Stimulated activated CD4-positive, alpha-beta T cell treated with anti-CD3 and anti-CD28 coated beads, Interleukin-1b, Interleukin-23, amount 100 ng/mL, for 48 hours (primary cell): Measurements from ENCODE around the gene ZNF284.
A peak's percentile ranks its signal among the peaks of the same experiment; 100 is the strongest.

Source experiments
- DNase-seq: peaks from one replicate; pipeline ENCODE4 v3.0.0-alpha.2; 2020

The ZNF284 gene

DNA sequence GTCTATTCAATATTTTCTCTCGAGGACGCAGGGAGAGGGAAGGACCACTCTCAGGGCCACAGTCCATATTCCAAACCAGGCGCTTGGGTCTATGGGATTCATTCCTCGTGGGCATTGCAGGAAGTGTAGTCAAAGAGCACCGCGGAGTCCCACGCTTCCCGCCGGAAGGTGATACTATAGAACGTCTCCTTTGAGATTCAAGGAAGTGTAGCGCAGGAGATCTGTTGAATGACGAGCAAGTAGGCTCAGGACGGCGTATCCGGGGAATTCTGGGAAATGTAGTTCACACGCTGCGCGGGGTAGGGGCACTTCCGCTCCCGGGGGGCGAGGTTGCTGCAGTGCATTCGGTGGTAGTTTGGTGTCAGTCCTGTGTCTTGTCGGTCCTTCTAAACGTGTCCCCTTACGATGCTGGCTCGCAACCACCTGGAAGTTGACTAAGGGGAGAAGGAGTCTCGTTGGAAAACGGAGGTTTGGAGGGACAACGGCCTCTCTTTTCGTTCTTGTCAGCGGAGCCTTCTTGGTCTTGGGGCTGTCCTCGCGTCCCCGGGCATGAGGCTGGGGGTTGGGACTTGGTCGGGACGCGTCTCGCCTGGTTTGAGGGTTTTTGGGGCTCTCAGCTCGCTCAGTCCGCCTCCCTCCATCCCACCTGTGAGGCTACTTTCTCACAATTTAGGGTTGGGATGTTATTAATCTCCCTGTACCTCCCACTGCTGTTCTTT, at the start of gene ZNF284:
Gene ZNF284 (plus strand): TSS at position 336 of the 719 bp plus-strand sequence. CDS start 4,231 bp downstream, outside the sequence.
- peak; percentile 82 for DNase-seq

DNA sequence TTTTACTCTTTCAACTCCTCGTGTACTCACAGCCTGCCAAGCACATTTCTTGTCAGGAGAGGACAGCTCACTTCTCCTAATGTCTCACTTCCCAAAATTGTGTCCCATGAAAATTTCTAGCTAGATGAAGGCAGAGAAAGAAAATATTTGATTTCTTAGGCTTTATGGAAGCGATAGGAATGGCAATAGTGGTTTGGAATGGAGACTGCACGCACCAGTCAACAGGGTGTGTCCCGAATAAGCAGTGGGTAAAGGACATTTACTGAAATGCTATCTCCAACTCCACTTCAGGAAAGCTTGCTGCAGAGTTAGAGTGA, 47.1 kb upstream of the ZNF284 start:
- no peak for DNase-seq

DNA sequence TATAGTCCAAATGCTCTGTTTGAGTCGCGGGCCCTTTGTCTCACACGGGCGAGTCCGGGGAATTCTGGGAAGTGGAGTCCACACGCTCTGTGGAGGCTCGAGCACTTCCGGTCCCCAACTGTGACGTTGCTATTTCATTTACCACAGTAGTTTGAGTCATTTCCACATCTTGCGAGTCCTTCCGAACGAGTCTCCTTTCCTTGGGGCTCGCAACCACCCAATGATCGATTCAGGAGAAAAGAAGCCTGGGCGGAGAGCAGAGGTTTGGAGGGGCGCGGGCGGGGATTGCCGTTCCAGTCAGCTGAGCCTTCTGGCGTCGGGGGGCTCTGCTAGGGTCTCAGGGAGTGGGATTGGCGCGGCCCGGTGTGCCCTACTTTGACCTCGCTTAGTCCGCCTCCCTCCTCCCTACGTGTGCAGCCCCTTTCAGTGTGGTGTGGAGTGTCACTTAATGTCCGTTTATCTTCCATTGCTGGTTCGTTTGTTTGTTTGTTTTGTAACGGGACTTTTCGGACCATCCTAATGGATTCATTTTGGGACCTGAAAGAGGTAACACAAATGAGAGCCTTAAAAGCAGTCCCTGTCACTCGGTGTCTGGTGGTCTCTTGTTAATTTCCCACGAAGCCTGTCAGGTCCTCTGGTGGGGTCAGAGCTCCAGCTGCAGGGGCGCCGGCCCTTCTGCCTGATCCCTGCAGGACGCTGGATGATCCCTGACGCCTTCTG, 46.6 kb upstream of the ZNF284 start, which contains the start of gene ZNF222:
Gene ZNF222 (plus strand): TSS at position 163 of the 720 bp plus-strand sequence. CDS start 58 bp downstream, at position 221.
- peak; percentile 80 for DNase-seq

DNA sequence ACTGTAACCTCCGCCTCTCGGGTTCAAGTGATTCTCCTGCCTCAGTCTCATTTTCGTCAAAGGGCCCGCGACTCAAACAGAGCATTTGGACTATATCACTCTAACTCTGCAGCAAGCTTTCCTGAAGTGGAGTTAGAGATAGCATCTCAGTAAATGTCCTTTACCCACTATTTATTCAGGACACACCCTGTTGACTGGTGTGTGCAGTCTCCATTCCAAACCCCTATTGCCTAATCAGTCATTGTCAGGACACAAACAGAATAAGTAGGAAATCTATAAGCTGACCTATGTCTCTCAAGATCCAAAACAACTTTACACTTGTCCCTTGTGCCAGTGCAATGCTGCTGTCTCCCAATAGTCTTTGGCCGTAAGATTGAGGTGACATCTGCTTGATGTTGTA, 45.3 kb upstream of the ZNF284 start:
- DNase-seq, result no peak

DNA sequence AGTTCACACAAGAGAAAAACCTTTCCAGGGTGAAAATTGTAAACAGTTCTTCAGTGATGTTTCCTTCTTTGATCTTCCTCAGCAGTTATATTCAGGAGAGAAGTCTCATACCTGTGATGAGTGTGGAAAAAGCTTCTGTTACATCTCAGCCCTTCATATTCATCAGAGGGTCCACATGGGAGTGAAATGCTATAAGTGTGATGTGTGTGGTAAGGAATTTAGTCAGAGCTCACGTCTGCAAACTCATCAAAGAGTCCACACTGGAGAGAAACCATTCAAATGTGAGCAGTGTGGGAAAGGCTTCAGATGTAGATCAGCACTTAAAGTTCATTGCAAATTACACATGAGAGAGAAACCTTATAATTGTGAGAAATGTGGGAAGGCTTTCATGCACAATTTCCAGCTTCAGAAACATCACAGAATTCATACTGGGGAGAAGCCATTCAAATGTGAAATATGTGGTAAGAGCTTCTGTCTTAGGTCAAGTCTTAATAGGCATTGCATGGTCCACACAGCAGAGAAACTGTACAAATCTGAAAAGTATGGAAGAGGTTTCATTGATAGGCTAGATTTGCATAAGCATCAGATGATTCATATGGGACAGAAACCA, 39.9 kb upstream of the ZNF284 start:
- DNase-seq, result no peak

DNA sequence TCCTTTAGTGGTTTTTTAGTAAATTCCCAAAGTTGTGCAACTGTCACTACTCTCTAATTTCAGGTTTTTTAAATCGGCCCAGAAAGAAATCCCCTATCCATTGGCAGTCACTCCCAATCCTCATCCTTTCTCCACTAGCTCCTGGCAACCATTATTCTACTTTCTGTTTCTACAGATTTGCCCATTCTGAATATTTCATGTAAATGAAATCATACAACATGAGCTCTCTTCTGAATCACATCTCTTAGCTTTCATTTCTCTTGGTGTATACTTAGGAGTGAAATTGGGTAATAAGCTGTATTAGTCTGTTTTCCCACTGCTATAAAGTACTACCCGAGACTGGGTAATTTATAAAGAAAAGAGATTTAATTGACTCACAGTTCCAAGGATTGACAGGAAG, 29.8 kb upstream of the ZNF284 start:
- DNase-seq, result no peak

DNA sequence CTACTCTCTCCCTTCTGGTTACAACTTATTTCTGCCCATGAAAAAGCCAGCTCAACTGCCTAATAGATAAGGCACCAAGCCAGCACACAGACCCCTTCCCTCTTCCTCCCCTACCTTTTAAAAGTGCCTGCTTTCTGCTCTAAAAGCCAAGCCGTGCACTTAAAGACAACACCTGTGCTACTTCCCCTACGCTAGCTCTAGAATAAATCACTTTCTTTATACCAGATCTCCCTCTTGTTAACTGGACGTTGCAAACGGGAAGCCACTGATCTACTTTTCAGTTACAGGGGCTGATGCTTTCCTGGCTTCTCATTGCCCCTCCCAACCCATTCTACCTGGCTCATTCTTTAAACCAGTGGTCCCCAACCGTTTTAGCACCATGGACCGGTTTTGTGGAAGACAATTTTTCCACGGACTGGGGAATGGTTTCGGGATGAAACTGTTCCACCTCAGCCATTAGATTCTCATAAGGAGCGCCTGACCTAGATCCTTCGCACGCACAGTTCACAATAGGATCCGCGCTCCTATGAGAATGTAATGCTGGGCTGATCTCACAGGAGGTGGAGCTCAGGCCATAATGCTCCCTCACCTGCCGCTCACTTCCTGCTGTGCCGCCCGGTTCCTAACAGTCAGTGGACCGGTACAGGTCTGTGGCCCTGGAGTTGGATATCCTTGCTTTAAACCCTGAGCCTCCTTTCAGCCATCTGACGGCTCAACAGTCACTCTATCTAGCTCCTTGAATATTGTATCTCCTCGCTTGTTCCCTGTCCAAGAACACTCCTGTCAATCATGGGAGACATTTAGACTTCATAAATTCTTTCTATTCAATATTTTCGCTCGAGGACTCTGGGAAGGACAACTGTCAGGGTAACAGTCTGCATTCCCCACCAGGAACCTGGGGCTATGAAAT, 21.0 kb upstream of the ZNF284 start:
- DNase-seq, result peak; percentile 16

DNA sequence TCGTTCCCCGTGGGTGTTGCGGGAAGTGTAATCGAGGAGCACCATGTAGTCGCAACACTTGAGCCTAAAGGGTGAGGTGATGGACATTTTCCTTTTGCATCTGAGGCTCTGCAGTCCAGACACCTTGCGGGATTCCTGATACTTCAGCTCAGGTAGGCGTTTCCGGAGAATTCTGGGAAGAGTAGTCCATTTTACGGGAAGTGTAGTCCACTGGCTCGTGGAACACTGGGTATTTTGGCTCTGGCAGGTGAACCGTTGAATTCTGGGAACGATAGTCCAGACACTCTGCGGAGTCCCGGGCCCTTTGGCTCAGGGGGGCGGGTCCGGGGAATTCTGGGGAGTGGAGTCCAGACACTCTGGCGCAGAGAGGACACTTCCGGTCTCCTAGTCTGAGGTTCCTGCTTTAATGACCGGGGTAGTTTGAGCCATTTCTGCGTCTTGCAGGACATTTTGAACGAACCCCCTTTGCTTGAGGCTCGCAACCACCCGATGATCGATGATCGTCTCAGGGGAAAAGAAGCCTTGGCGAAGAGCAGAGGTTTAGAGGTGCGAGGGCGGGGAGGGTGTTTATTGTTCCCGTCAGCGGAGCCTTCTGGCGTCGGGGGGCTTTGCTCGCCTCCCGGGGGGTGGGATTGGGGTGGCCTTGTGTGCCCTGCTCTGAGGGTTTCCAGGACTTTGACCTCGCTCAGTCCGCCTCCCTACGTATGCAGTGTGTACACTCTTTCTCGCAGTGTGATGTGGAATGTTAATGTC, 20.1 kb upstream of the ZNF284 start, which contains the start of gene ZNF223:
Gene ZNF223 (plus strand): TSS at position 387 of the 753 bp plus-strand sequence. CDS start 3,141 bp downstream, outside the sequence.
- DNase-seq, result peak; percentile 54

DNA sequence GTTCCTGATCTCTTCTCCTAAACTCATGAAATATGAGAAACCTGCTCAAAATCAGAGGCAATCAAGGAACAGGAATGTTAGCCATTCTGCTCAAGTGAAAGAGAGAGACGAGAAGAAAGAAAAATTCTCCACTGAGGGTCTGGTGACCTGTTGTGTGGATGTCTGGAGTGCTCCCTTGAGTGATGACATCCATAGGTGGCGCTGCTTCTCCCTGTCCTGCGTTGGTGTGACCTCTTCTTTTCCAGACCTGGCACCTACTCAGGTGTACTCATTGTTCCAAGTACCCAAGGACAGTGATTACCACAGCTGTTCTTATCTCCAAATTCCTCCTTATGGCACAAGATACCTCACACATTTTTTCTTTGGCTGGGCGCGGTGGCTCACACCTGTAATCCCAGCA, 16.1 kb upstream of the ZNF284 start:
- DNase-seq, result no peak

DNA sequence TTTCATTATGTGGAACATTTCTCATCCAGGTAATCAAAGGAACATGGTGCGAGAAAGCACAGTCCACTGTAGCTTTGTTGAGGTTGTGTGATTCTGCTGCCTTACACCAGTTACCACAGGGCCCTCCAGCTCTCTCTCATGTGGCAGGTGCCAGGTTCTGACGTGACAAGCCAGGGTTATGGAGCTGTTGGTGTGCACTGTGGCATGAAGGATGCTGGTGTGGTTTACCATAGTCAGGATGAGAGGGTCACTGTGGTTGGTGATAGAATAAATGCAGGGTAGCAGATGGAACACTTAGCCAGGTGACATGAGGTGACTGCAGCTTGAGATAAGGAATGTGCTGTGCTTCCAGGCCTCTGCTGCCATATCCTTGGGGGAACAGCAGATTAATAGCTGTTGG, 12.7 kb upstream of the ZNF284 start:
- DNase-seq, result no peak

DNA sequence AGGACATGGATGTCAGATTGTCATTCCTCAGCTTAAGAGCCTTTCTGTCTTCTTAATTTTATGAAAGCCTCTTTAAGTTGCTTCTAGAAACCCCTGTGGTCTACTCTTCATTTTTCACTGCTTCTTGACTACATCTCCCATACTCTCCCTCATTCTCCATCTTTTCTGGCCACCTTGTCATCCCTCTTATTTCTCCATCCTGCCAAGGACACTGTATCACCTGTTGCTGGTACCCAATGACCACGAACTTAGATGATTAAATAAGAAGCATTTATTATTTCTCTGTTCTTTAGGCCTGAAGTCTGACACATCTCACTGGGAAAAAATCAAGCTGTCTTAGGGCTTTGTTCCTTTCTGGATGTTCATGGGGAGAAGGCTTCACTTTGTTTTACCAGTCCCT, 10.9 kb upstream of the ZNF284 start:
- DNase-seq, result no peak

DNA sequence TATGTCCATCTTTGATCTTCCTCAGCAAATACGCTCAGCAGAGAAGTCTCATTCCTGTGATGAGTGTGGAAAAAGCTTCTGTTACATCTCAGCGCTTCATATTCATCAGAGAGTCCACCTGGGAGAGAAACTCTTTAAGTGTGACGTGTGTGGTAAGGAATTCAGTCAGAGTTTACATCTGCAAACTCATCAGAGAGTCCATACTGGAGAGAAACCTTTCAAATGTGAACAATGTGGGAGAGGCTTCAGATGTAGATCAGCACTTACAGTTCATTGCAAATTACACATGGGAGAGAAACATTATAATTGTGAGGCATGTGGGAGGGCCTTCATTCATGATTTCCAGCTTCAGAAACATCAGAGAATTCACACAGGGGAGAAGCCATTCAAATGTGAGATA, 5.7 kb upstream of the ZNF284 start:
- no peak for DNase-seq

DNA sequence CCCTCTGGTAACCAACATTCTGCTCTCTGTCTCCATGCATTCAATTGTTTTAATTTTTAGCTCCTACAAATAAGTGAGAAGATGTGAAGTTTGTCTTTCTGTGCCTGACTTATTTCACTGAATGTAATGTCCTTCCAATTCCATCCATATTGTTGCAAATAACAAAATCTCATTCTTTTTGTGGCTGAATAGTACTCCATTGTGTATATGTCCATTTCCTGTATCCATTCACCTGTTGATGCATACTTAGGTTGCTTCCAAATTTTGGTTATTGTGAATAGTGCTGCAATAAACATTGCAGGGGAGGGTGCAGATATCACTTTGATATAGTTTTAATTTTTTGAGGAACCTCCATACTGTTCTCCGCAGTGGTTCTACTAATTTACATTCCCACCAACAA, 2.5 kb upstream of the ZNF284 start:
- no peak for DNase-seq

DNA sequence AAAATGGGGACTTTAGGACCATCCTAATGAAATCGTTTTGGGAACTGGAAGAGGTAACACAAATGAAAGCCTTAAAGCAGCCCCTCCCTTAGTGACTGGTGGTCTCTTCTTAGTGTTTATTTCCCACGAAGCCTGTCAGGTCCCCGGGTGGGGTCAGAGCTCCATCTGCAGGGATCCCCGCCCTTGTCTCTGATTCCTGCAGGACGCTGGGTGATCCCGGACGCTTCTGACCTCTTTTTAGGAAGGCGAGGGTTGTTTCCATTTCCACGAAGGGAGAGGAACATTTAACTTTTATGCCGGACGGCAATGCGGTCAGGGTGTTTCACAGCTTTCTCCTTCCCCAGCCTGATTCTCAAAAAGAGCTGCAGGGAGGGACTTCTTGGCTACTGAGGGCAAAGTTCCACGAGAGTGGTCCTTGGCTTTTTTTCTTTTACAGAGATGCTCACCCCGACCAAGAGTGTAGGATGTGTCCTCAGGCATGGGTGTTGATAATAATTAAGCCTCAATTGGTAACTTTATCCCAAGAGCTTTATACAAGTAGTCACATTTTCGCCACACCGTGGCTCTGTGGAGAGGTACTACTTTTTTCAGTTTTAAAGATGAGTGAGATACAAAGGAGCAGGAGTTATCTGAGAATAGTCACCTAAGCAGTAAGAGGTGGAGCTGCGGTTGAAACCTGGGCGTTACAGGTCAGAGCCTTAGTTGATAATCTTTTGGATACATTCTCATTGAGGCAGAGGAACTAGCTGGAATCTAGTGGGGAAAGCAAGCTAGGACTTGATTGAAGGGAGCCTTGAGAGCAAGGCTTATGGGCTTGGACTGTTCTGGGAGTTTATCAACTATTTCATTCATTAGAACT, 813 bp downstream of the ZNF284 start:
- DNase-seq, result no peak

DNA sequence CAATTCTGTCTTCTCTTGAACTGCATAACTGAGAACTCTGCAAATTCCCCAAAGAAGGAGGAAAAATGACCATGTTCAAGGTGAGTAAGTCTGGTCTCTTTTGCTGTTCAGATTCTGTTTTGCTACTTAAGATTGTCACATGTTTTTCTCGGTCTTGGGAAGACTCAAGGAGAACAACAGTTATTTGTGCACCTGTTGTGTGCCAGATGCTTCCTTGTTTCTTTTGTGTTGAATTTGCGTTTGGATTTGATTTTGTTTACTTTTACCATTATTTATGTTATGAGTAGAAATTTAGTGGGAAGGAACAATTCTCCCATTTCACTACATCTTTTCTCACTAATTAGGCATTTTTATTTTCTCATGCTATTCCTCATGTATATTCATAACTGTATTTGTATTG, 4.4 kb downstream of the ZNF284 start:
- DNase-seq, result no peak

DNA sequence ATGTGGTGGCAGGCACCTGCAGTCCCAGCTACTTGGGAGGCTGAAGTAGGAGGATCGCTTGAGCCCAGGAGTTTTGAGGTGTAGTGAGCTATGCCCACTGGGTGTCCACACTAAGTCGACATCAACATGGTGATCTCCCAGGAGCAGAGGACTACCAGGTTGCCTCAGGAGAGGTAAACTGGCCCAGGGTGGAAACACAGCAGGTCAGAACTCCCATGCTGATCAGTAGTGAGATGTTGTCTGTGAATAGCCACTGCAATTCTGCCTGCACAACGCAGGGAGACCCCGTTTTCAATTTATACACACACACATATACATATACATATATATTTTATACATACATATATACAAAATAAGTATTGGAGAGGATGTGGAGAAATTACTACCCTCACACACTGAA, 20.1 kb downstream of the ZNF284 start:
- DNase-seq, result no peak

DNA sequence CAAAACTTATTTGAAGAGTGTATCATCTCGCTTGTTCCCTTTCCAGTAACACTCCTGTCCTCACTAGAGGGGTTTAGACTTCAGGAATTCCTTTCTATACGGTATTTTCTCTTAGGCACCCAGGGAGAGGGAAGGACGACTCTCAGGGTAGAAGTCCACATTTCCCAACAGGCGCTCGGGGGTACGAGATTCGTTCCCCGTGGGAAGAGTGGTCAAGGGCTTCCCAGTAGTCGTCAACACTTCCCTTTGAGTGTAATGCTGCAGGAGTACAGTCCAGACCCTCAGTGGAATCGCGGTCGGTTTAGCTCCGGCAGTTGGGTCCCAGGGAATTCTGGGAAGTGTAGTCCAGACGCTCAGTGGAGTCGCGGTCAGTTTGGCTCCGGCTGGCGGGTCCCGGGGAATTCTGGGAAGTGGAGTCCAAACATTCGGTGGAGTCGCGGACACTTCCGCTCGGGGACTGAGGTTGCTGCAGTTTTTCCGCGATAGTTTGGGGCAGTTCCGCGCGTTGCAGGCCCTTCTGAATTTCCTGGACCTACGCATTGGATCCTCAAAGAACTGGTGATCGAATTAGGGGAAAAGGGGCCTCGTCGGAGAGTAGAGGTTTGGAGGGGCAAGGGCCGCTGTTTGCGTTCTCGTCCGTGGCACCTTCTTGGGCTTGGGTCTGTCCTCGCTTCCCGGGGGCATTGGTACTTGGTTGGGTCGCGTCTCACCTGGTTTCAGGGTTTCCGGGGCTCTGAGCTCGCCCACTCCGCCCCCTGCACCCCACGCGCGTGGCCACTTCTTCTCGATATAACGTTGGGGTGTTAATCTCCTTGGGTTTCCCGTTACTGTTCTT, 22.2 kb downstream of the ZNF284 start, which contains the start of gene ZNF224:
Gene ZNF224 (plus strand): TSS at position 431 of the 835 bp plus-strand sequence. CDS start 3,513 bp downstream, outside the sequence.
- peak; percentile 86 for DNase-seq

DNA sequence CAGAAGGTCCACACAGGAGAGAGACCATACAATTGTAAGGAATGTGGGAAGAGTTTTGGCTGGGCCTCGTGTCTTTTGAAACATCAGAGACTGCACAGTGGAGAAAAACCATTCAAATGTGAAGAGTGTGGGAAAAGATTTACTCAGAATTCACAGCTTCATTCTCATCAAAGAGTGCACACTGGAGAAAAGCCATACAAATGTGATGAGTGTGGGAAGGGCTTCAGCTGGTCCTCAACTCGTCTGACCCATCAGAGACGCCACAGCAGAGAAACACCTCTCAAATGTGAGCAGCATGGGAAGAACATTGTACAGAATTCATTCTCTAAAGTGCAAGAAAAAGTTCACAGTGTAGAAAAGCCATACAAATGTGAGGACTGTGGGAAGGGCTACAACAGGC, 35.8 kb downstream of the ZNF284 start:
- DNase-seq, result no peak

DNA sequence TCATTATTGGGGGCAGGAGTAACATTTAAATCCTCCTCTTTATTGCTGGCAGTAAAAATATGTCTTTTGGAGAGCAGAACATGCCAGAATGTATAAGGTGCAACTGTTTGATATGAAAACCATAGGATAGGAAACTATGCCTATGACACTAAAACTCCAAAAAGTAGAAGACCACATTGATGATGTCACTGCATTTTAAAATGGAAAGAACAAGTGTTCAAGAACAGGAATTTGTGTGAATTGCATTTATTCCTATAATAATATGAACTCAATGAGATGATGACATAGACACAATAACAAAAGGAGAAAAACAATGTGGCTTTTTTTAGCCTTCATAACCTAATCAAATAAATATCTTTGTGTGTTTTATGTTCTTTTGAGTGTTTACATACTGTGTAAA, 37.5 kb downstream of the ZNF284 start:
- DNase-seq, result no peak

DNA sequence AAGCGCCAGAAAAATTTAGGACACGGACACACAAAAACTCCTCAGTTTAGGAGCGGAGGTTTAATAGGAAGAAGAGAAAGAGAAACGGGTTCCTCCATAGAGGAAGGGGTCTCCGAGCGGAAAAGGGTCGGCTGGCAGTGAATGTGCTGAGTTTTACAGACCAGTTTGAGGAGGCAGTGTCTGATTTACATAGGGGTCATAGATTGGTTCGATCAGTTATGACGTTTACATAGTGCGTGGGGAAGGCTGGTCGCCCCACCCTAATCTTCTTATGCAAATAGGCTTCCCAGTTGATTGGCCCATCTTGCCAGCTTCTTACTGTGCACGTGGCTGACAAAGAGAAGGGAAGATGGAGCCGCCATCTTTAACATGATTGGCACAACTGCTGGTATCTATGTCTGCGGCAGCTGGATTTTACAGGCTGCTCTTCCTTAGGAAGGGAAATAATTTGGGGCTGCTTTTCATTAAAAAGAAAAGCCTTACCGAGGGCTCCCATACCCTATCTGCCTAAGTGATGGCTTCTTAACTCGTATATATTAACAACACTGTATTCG, 40.0 kb downstream of the ZNF284 start:
- DNase-seq, result peak; percentile 22
